Activated T-cell treated with anti-CD3 and anti-CD28 coated beads, Interleukin-2, amount 50 U/mL, for 1 hour (primary cell): ENCODE results near the gene SYT1.

ENCODE experiments used
- DNase-seq: peaks from one replicate; pipeline ENCODE4 v3.0.0-alpha.2; 2020

The SYT1 gene

DNA sequence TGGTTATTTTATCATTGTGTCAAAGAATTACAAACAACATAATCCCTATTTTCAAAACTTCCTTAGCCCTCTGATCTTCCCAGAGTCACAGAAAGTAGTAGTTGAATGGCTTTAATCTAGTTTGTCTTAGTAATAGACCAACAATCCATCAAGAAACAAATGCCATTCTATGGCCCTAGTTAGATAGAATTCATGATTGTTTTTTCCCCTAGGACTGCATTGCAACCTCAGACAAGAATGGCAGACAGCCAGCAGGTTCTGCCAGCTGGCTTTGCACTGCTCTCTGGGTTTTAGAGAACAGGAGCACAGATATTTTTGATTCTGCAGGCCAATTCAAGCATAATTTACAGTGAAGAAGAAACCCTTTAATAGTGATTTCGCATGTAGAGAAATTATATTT lies 33.8 kb downstream of the SYT1 start:
- DNase-seq, result no peak

GRCh38 chr12:78914859-78915331 lies 50.3 kb downstream of the SYT1 start:
- DNase-seq, result no peak

GRCh38 chr12:78916845-78917480 lies 52.4 kb downstream of the SYT1 start:
- DNase-seq, result no peak

GRCh38 chr12:78917513-78917912 lies 52.9 kb downstream of the SYT1 start:
- DNase-seq, result no peak

DNA sequence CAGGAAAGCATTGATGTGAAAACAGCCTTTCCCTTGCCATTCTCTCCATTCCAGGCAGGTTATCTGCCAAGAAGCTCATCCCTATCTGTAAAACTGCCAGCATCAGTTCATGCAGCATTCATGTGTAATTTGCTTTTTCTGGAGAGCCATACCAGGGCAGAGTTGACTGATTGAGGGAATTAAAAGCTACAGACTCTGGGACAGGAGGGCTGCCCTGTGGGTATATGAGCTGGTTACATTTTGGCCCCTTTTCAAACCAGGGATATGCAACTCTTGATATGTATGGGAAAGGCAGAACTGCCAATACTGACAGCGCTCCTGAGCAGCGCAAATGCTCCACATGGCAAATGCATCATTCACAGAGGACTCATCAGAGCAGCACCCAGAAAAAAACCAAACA lies 53.7 kb downstream of the SYT1 start:
- no peak for DNase-seq

DNA sequence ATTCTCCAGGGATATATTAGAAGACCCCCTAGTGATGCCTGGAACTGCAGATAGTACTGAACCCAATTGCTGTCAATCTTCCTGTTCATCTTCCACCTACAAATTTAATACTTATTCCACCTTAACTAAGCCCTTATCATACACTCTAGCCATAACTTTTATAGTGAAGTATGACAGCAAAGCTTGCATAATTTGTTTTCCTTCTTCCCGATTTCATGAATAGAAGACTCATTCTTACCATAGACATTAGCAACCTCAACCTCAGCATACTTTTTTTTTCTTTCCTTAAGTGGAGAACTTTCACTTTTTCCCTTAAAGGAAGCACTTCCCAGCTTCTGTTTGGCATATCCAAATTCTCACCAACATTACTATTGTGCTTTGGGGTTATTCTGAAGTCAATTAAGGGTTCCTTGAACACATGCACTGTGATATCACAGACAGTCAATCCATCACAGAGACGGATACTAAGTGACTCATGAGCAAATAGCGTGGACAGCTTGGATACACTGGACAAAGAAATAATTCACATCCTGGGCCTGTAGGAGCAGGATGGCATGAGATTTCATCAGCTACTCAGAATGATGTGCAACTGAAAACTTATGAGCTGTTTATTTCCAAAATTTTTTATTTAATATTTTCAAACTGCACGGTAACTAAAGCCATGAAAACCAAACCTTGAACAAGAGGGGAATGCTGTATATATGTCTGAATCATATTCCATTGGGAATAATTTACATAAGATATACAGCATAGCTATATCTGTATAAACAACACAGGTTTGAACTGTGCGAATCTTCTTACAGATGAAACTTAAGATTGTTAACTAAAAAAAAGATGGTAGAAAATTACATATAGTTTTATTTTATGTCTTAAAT lies 63.9 kb downstream of the SYT1 start:
- no peak for DNase-seq

GRCh38 chr12:78929075-78929418 lies 64.5 kb downstream of the SYT1 start:
- DNase-seq, result no peak

DNA sequence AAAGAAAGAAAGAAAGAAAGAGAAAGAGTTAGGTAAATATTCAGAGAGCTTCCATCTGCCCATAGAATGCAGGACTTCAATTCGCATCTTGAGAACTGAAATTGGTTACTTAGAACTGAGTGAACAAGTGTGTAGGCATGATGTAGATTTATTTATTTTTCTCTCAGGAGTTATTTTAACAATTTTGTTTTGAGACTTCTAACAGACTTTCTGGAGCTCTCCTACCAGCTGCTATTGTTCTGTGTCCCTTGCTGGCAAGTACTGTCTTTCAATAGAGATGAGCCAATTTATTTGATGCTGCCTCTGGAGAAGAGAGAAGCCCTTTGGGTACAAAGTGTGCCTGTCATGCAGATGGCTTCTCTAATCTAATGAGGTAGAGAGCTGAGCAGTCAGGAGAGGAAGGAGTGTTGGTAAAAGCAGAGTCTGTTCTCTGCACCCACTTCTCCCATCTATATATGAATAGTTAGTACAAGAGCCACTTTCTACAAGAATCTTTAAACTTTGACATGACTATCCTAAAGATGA lies 67.0 kb downstream of the SYT1 start:
- DNase-seq, result no peak

DNA sequence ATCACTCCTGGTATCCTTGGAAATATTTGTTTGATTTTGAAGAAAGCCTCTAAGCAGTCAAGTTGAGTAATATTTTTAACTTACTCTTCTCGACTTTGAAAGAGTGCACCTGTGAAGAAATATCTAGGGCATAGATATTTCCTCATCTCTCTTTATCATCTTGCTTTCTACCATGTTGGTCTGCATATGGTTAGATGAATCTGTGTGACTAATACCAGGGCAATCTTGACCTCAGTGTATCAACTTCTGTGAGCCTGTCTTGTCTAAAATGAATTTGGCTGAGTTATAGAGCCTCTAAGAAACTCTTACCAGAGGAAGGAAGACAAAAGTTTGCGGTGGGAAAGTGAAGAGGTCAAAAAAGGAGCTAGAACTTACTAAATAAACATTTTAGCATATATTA lies 68.4 kb downstream of the SYT1 start:
- DNase-seq, result no peak

GRCh38 chr12:78938341-78939084 lies 73.9 kb downstream of the SYT1 start:
- DNase-seq, result no peak

- no peak for DNase-seq
Measured at GRCh38 chr12:78949532-78949931, 85.0 kb downstream of the SYT1 start.

DNA sequence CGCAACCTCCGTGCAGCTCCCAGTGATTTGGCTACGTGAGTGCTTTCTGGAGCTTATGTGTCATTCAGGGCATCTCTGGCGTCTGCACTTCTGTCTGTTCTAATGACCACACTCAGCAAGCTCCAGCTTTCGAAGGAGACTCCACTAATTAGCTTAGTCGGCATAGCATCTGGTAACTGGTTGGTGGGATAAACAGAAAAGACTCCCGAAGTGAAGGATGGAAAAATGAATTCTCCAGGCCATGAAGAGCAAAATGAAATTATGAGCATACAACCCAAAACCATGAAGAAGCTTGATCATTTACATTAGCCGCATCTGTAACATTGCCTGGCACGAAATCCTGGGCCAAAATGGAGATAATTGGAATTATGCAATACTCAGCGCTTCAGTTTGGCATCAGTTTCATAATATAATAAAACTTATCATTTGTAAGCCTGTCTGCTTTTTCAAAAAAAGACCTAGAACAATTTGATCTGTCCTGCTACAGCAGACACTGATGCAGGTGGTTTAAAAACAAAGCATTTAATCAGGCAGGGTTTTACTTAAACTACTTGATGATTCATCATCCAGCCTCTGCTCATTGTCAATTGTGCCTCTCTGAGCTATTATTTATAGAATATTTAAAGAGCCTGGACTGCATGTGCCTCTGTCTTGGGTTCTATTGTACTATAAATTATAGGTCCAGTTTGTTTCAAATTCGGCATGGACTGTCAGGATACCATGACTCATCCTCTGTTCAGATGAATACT lies 87.4 kb downstream of the SYT1 start:
- DNase-seq, result no peak

GRCh38 chr12:78952552-78952929 lies 88.0 kb downstream of the SYT1 start:
- DNase-seq, result no peak

DNA sequence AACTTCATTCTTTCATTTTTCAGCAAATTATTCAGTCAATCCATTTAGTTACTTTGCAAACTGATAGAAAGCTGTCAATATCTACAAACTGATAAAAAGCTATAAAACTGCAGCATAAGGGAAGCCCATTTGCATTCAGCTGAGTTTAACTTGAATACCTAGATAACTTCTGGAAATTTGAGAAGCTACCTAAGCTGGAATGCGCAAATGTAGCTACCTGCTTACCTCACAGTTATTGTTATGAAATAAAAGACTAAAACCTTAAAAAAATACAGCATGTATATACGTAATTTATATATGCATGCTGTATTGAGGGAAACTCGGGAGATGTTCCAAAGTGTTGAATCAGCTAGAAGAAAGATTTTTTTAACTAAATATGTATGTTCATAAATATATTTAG lies 94.4 kb downstream of the SYT1 start:
- DNase-seq, result no peak

- no peak for DNase-seq
Measured at GRCh38 chr12:78959556-78959955, 95.0 kb downstream of the SYT1 start.

DNA sequence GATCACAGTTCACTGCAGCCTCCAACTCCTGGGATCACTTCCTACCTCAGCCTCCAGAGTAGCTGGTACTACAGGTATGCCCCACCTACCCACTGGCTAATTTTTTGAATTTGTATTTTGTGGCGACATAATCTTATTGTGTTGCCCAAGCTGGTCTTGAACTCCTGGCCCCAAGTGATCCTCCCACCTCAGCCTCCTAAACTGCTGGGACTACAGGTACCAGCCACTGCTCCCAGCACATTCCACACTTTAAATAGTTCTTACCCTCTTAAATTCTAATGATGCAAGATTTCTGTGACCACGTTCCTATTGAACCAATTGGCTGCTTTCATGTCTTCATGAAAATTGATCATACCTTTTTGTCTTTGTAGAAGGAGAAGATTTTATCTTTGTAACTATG lies 96.6 kb downstream of the SYT1 start:
- no peak for DNase-seq

DNA sequence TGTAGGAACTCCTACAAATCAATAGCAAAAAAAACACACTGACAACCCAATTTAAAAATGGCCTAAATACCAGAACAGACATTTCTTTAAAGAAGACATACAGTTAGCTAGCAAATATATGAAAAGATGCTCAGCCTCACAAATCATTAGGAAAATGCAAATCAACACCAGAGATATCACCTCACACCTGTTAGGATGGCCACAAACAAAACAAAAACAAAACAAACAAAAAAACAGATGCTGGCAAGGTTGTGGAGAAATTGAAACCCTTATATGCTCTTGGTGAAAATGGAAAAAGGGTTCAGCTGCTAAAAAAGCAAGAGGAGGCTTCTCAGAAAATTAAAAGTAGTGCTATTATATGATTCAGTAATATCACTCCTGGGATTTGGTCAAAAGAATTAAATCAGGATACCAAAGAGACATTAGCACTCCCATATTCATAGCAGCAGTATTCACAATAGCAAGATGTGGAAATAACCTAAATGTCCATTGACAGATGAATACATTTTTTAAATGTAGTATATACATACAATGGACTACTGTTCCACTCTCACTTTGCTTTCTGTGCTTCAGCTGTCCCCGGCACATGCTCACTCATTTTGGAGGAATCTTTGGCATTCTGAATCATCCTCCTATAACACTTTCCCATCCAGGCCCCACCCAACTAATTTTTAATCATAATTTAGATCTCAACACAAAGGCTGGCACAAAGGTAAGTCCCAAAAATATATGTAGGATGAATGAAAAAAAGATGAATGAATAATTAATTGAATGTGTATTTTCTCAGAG lies 99.1 kb downstream of the SYT1 start:
- no peak for DNase-seq

DNA sequence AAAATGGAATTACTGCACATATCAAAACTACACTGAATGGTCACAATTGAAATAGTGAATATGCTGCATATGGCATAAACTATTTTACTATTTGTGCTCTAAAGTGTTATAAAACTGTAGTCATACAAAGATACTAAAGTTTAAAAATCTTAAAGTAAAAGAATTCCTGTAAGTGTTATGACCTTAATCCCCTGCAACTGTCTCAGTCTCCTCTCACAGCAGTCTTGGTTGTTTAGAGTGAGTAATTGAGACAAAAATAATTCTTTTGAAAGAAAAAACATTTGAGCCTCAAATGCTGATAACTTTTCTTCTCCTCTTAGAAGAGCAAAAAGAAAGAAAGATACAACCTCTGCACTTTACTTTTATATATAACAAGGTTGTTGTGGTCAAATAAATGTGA lies 99.9 kb downstream of the SYT1 start:
- DNase-seq, result no peak

- DNase-seq, result no peak
Measured at GRCh38 chr12:78966062-78966461, 101.5 kb downstream of the SYT1 start.

GRCh38 chr12:78966926-78967325 lies 102.4 kb downstream of the SYT1 start:
- no peak for DNase-seq

GRCh38 chr12:78968226-78968625 lies 103.7 kb downstream of the SYT1 start:
- no peak for DNase-seq

DNA sequence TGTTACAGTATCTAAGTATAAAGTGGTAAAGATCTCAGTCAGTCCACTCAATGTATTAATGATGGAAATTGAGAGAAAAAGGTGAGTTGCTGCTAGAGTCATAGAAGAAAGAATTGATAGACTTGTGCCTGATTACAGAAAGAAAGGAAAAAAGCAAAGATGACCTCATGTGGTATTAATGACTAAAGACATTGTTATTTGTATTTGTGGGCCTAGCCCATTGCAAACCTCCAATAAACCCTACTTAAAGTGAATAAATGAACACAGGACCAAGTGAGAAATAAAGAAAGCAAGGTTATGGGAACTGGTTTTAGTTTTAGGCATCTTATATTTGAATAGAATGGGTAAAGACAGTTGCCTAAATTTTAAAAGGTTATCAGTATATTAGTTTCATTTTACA lies 105.5 kb downstream of the SYT1 start:
- DNase-seq, result no peak
